GM10847 (cell line): ENCODE data around the gene PCYT1A.

Source experiments
- POLR2A ChIP-seq: IDR thresholded peaks from 2 replicates; pipeline ENCODE4 v1.6.1; 2011; ENCODE audit not compliant: insufficient read length; ENCODE audit errors: extremely low read depth

The PCYT1A gene

DNA sequence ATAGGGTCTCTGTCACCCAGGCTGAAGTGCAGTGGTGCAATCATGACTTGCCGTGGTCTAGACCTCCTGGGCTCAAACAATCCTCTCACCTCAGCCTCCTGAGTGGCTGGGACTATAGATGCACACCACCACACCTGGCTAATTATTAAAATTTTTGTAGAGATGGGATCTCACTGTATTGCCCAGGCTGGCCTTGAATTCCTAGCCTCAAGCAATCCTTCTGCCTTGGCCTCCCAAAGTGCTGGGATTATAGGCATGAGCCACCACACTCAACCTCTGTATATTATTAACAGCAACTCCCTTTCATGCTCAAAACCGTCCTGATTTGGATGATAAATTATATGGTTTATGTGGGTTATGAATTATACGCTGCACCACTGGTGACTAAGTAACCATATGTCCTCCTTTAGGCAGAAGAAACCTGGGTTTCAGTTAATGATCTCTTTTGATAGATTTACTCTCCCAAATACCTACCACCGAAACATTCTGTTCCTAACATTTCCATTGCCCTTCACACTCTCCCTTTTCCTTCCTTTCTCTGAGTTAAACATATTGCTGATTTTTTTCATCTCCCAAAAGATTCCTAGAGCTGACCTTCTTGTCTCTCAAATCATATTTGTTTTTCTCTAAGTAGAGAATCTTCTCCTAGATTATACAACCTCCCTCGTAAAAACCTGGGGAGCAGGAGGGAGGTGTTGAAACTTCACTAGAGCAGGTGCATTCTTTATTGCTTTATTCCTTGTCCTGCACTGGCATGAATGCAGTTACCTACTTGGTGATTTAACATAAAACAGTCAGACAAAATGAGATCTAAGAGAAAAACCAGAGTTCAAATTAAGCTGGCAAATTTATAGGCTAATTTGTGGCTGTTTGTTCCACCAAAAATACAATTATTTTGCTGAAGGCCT lies 32.9 kb downstream of the PCYT1A start:
- no peak for TF ChIP-seq POLR2A

DNA sequence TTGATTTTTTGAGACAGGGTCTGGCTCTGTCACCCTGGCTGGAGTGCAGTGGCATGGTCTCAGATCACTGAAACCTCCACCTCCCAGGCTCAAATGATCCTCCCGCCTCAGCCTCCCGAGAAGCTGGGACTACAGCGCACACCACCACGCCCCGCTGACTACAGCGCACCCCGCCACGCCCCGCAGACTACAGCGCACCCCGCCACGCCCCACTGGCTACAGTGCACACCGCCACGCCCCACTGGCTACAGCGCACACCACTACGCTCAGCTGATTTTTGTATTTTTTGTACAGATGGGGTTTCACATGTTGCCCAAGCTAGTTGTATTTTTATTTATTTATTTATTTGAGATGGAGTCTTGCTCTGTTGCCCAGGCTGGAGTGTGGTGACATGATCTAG lies 35.6 kb downstream of the PCYT1A start:
- no peak for TF ChIP-seq POLR2A

DNA sequence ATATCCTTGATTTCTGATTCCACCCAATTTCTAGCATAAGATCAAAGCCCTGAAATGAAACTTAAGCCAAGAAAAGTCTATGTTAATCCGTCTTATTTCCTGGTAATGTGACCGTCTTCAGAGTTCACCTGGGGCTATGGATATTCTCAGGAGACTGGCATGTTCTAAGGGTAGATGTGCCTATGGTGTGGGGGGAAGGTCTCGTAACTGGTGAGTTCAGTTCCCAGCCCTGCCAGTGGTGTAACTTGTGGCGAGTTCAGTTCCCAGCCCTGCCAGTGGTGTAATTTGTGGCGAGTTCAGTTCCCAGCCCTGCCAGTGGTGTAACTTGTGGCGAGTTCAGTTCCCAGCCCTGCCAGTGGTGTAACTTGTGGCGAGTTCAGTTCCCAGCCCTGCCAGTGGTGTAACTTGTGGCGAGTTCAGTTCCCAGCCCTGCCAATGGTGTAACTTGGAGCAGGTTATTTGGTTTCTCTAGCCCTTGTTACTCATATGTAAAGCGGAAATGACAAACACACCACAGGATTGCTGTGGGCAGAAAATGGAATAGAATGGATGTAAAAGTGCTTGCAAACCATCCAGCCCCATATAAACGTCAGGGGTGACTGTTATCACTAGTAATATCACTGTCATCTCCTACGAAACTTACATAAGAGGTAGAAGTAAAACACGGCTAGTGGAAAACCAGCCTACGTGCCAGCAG lies 40.8 kb downstream of the PCYT1A start:
- no peak for TF ChIP-seq POLR2A

DNA sequence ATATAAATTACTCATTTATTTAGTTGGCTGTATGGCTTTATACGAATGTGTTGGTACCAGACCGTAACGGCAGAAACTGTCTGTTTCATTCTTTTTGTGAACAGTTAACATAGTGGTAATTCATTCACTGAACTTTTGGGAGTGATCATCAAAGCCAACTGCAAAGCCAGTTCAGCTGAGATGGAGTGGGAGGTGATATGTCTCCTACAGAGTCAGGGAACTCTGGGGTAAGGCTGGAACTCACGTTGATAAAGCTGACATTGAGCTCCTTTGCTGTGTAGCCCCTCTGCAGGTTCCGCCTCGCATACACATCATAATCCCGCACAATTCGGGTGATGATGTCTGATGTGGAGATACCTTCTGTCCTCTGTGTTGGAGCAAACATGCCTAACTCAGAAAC lies 45.8 kb downstream of the PCYT1A start:
- no peak for TF ChIP-seq POLR2A

GRCh38 chr3:196240424-196240823 lies 47.1 kb downstream of the PCYT1A start:
- TF ChIP-seq POLR2A: no peak

- no peak for TF ChIP-seq POLR2A
Observed at GRCh38 chr3:196238612-196239560, 48.6 kb downstream of the PCYT1A start.

DNA sequence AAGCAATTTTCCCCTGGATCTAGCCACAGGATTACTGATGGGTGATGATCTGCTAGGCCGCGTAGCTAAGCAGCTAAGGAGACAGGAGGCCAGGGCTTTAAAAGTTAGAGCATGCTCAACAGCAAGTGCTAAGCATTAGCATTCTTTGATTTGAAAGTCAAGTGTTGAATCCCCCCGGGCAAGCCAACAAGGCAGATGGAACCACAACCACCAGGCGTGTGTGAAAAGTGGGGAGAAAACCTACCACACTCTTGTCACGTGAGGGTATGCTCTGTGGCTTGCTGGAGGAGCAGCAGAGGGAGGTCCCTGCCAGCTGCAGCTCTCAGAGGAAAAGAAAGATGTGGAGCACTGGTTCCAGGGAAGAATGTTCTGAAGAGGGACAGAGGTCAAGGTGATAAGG lies 50.3 kb downstream of the PCYT1A start:
- no peak for TF ChIP-seq POLR2A

DNA sequence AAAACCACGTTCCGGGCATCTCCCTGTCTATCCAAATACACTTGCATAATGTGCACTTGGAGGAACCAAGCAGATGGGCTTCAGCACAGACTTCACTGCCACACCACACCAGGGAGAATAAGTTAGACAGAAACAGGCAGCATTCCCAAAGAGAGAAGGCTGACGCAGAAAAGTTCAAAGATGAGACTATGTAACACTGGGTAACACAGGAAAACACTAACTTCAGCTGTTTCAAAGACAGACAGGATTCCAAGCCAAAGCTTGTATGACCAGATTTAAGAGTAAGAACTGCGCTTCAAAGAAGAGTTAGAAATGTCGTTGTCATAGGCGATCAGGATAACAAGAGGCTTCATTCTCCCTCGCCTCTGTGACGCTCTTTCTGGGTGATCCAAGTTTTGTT lies 51.3 kb downstream of the PCYT1A start:
- TF ChIP-seq POLR2A: no peak

DNA sequence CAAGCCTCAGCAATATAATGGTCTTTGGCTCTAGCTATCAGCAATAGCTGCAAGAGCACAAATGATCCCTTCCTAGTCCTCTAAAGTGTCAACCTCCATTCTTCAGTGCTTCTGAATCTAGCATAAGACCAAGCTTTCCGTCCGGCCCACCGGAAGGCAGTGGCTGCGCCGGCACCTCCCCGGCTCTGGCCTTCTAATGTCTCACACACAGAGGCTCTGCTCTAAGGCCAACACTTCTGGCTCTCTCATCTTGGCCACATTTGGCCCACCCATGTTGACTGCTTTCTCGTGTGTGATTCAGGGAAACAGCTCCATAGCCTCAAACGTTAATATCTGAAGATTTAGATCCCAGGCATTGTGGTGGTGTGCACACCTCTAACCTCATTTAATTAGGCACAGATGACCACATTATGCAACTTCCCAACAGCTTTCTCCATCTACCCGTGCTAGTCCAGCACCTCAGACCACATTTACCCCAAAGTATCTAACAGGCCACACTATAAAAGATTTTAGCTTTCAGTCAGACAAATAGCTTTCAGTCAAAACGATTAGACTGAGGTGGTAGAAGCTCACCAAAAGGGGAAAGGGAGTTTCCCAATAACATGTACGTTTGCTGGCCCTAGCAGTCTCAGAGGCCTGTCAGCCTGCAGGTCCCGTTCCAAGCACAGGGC lies 51.9 kb downstream of the PCYT1A start:
- no peak for TF ChIP-seq POLR2A

DNA sequence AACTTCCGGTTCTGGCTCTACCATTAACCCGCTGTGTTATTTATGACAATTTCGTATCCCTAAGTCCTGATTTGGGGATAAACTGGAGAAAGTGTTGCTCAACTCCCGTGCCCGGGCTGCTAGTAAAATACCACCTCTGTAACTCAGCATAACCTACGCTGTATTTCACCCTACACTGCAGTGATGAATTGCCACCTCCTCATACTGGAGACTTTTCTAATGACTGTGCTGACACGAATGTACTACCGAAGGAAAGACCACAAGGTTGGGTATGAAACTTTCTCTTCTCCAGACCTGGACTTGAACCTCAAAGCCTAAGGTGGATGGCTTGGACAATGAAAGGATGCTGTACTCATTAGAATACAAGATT lies 54.7 kb downstream of the PCYT1A start:
- TF ChIP-seq POLR2A: no peak

- no peak for TF ChIP-seq POLR2A
Observed at GRCh38 chr3:196232154-196232881, 55.2 kb downstream of the PCYT1A start.

- no peak for TF ChIP-seq POLR2A
Observed at GRCh38 chr3:196227629-196228493, 59.7 kb downstream of the PCYT1A start.

DNA sequence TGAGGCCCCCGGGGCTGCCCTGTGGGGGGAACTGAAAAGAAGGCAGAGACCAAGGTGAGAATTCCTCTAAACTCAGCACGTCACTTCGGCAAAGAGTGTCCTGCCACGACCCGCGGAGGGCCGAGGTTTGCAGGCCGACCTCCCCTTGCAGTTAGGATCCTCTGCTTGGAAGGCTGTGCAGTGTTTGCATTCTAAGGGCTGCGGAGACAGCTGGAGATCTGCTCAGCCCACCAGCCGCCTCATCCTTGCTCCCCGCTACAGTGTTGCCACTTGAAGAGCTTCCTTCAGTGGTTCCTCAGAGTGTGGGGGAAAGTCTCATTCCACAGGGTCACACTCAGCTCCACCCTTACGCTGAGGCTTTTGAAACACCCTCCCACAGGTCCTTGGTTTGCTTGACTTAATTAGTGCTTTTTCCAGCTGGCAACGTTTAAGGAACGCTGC lies 60.4 kb downstream of the PCYT1A start:
- TF ChIP-seq POLR2A: no peak
